Adrenal gland (tissue), 12 donors: Measurements from ENCODE around the gene MRPS33. TPM values are rescaled to one million over a fixed set of nuclear protein-coding genes. Genes with fewer than 3 reads are reported as not detected.
A peak's percentile ranks its signal among the peaks of the same experiment; 100 is the strongest.

Source experiments
- DNase-seq, 7 donors: peaks; one replicate each; pipeline ENCODE4 v3.0.0-alpha.2; 2019 to 2020
- H3K27ac ChIP-seq, 5 donors: fragments of 200-600 bp; sonication (generic) in 4 of 5; 1 replicate in 3 of 5; 2 replicates in 2 of 5; pipeline versions ENCODE4 v1.5.1 to v1.8.0; 2016 to 2020; ENCODE audit warnings: mild to moderate bottlenecking in 1 of 5
- H3K27me3 ChIP-seq: fragments of 200-600 bp; 2 replicates; pipeline ENCODE4 v1.8.0; 2021
- H3K36me3 ChIP-seq, 2 donors: fragments of 200-600 bp; replicated peaks in 1 of 2; 1 replicate in 1 of 2; 2 replicates in 1 of 2; pipeline versions ENCODE4 v1.5.1 to v1.8.0; 2018 to 2022
- H3K4me1 ChIP-seq, 2 donors: fragments of 200-600 bp; replicated peaks in 1 of 2; 1 replicate in 1 of 2; 2 replicates in 1 of 2; pipeline versions ENCODE4 v1.5.1 to v1.8.0; 2018 to 2021
- H3K4me3 ChIP-seq, 4 donors: fragments of 200-600 bp; sonication (generic) in 3 of 4; one replicate each; pipeline ENCODE4 v1.5.1; 2016 to 2018
- H3K9me3 ChIP-seq, 3 donors: fragments of 200-600 bp; sonication (generic) in 1 of 3; replicated peaks in 1 of 3; 1 replicate in 2 of 3; 2 replicates in 1 of 3; pipeline versions ENCODE4 v1.5.1 to v1.8.0; 2016 to 2021
- POLR2A ChIP-seq, 2 donors: fragments of 450-650 bp; IDR thresholded peaks; one replicate each; pipeline ENCODE4 v1.6.1; 2017; ENCODE audit warnings: antibody characterized with exemption in 2 of 2, mild to moderate bottlenecking in 2 of 2, moderate library complexity in 1 of 2
- WGBS, 4 donors: extraction: QIAGEN DNeasy Blood & Tissue Kit in 2 of 4; methylation state at CpG; one replicate each; pipeline versions ENCODE4 v1.1.5 to v1.1.7; 2013 to 2017; 5-methylcytosine and 5-hydroxymethylcytosine counted together
- intact Hi-C, 2 donors: fragments of 100-400 bp; cut with DNase I; formaldehyde crosslinking; loops; one replicate each; pipeline versions ENCODE4 v1.14.1 to v1.15.0; 2022 to 2023
- polyA plus RNA-seq, 3 donors: library from polyadenylated mRNA; stranded (reverse); fragments of 200-250 nt in 2 of 3; fragments of 350-450 nt in 1 of 3; fragmentation: Illumina TruSeq in 1 of 3; extraction: RNeasy Lipid Tissue Mini Kit (QIAGEN cat#74804) in 1 of 3; gene quantifications; one replicate each; pipeline ENCODE4 v1.2.3, GENCODE V29; 2013 to 2014
- total RNA-seq, 9 donors: library from RNA; depleted of rRNA in 4 of 9; stranded (reverse); fragments of >200 nt in 4 of 9; fragments of 120-200 nt in 1 of 9; fragmentation: NEBNext Ultra II Directional in 1 of 9; extraction: Animal tissue kit (Norgen Biotek cat#: 25700) in 1 of 9; gene quantifications; one replicate each; pipeline versions ENCODE4 v1.1.0 to v1.2.4, GENCODE V29; 2013 to 2023
- TF ChIP-seq, protein P1 (sequence below), 6 experiments: fragments of 450-650 bp in 4 of 6; fragments of 200-600 bp in 2 of 6; sonication (generic) in 1 of 6; IDR thresholded peaks; 1 replicate in 5 of 6; 2 replicates in 1 of 6; pipeline versions ENCODE4 v1.5.1 to v1.8.0; 2016 to 2021; ENCODE audit warnings: antibody characterized with exemption in 6 of 6, mild to moderate bottlenecking in 2 of 6, moderate library complexity in 1 of 6
- donor health status: healthy with polysubstance abuse.
- donor health status: Bipolar disorder and iron deficiency.
- donor health status: DM: yes; HTN: yes; CAD: no.
- donor health status: DM: no; HTN: no; CAD: no.
- donor health status: DM: no; HTN: no; CAD: no.
- donor health status: DM: yes; HTN: yes; CAD: no.

The MRPS33 gene
- total and polyA plus RNA-seq, 12 donors = 19.7 to 156 (median 59.4) TPM

DNA sequence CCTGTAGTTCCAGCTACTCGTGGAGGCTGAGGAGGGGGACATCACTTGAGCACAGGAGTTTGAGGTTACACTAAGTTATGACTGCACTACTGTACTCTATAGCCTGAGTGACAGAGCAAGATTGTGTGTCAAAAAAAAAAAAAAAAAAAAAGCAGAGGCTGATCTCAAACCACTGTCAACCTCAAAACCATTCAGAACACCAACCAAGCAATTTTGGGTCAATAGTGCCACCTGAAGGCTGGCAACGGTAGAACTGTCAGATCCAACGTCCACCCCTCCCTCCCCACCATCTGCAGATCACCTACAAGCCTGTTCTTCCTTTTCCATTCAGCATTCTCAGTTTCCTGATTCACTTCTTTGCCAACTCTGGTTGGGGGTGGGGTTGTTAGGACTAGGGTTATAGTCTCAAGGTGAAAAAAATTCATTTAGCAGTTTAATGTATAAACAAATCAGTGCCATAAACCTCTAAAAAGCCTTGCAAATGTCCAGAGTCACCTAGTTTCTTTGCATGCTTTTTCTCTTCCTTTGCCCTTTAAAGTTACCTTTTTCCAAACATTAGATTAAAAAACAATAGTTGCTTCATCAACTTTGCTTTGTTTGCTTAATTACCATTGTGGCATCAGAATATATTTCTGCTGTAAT lies 2.6 kb downstream of the MRPS33 start:
- Histone ChIP-seq H3K36me3 (peaks cover 0 to 21% of the 10 kb centered on the region in 2 donors), H3K9me3 (no peaks in the 10 kb centered on the region), H3K4me1 (peaks cover 8 to 12% of the 10 kb centered on the region in 2 donors), H3K27me3 (no peaks in the 10 kb centered on the region), H3K4me3 (no peak overlapping the region), H3K27ac (no peak overlapping the region)
- DNase-seq = peak; percentile 44 to 86 (median 64)
- no peak for TF ChIP-seq POLR2A (IDR thresholded peaks at IDR 0.05)
- TF ChIP-seq, protein P1, sequence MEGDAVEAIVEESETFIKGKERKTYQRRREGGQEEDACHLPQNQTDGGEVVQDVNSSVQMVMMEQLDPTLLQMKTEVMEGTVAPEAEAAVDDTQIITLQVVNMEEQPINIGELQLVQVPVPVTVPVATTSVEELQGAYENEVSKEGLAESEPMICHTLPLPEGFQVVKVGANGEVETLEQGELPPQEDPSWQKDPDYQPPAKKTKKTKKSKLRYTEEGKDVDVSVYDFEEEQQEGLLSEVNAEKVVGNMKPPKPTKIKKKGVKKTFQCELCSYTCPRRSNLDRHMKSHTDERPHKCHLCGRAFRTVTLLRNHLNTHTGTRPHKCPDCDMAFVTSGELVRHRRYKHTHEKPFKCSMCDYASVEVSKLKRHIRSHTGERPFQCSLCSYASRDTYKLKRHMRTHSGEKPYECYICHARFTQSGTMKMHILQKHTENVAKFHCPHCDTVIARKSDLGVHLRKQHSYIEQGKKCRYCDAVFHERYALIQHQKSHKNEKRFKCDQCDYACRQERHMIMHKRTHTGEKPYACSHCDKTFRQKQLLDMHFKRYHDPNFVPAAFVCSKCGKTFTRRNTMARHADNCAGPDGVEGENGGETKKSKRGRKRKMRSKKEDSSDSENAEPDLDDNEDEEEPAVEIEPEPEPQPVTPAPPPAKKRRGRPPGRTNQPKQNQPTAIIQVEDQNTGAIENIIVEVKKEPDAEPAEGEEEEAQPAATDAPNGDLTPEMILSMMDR (IDR thresholded peaks at IDR 0.05) = peak; percentile 37 to 68 (median 64)
- WGBS, 4 donors = 21 to 28% (median 24%) methylated on average over 3 of the region's 3 CpGs
- intact Hi-C loops = loop anchor here (5.0 kb wide), 1 partner anchor 200 kb away; no protein-coding TSS in a partner anchor

DNA sequence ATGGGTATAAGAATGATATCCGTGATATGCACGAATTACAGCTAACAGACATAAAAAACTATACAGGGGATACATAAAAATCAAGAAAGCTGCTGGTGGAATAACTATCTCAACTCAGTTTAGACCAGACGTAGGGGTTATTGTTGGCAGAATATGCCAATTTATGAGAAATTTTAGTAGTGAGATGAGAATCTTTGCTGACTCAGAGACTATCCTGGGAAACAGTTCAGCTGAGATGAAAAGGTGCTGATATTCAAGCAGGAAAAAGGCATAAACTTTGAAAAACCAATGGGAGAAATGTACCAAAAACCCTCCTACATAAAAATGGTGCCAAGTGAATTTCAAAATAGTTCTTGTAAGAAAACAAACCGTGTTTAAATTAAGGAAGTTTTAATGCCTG lies 3.3 kb downstream of the MRPS33 start:
- Histone ChIP-seq H3K9me3 (no peaks in the 10 kb centered on the region), H3K4me3 (no peak overlapping the region), H3K4me1 (peaks cover 8 to 12% of the 10 kb centered on the region in 2 donors), H3K27ac (no peak overlapping the region), H3K36me3 (peaks cover 0 to 25% of the 10 kb centered on the region in 2 donors), H3K27me3 (no peaks in the 10 kb centered on the region)
- WGBS, 4 donors = 66 to 79% (median 77%) methylated on average over 4 of the region's 4 CpGs
- intact Hi-C loops = loop anchor here (5.0 kb wide), 1 partner anchor 199 kb away; no protein-coding TSS in a partner anchor
- no peak for TF ChIP-seq POLR2A (IDR thresholded peaks at IDR 0.05)
- TF ChIP-seq, protein P1 (IDR thresholded peaks at IDR 0.05) = no peak
- no peak for DNase-seq

DNA sequence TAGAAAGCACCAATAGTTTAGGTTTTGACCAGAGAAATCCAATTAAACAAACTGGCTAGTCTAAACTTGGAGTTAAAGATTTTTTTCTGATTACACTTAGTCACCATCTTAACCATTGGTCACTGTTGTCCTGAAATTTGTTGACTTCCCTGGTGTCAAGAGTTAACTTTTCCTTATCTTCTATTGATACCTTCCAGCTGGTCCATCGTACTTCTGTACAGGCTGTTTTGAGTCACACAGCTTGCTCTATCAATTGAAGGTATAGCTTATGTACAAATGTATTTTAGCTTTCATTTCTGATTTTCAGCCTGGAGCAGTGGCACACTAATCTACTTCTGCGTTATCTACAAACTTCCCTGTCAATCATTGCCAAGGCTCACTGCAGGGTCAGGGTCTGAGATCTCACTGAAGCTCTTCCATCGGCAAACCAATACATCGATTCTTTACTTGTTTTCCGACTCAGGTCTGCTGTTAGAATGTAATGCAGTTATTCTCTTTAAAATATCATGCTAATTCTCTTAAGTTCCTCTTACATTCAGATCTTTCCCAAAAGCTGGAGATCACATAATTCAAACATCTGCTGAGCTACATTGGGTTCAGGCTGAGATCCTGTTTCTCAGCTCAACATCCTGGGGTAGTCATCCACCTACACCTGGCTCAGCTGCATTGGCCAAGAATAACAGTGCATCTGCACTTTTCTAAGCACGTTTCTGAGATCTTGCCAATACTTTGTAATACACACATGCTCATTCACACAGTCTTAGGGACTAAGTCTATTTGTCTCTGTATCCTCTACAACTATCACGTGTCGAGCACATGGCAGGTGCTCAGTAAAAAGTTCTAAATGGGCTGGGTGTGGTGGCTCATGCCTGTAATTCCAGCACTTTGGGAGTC lies 11.3 kb downstream of the MRPS33 start:
- no peaks in the 10 kb centered on the region for H3K4me1 ChIP-seq
- DNase-seq = no peak
- H3K36me3 ChIP-seq = peaks cover 0 to 14% of the 10 kb centered on the region in 2 donors
- intact Hi-C loops = no loop called here
- TF ChIP-seq, protein P1 (IDR thresholded peaks at IDR 0.05) = no peak
- no peak for TF ChIP-seq POLR2A (IDR thresholded peaks at IDR 0.05)
- 64 to 73% (median 67%) methylated on average over 8 of the region's 8 CpGs for WGBS, 4 donors
- H3K27ac ChIP-seq = no peak overlapping the region
- no peak overlapping the region for H3K4me3 ChIP-seq
- H3K9me3 ChIP-seq = no peaks in the 10 kb centered on the region
- no peaks in the 10 kb centered on the region for H3K27me3 ChIP-seq

DNA sequence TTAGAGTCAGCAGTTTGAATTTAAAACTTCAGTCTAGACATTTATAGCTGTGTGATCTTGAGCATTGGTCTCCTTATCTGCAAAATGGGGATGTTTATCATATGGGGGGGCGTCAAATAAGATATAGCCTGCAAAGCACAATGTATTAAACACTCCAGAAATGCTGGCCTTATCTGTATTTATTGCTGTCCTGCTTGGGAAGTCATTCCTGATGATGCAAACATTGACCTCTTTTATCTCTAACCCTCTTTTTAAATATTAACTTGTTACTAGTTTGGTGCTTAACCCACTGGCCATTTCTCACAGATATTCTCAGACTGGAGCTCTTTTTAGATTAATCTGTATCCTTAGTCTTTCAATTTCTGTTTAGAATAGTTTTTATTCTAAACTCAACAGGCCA lies 13.2 kb downstream of the MRPS33 start:
- Histone ChIP-seq H3K27me3 (no peaks in the 10 kb centered on the region), H3K4me3 (no peak overlapping the region), H3K36me3 (no peaks in the 10 kb centered on the region), H3K27ac (no peak overlapping the region), H3K4me1 (no peaks in the 10 kb centered on the region), H3K9me3 (no peaks in the 10 kb centered on the region)
- TF ChIP-seq, protein P1 (IDR thresholded peaks at IDR 0.05) = no peak
- no peak for TF ChIP-seq POLR2A (IDR thresholded peaks at IDR 0.05)
- intact Hi-C loops = no loop called here
- DNase-seq = no peak
- WGBS, 4 donors = 20 to 50% (median 38%) methylated on average over 1 of the region's 1 CpG
